CD4-positive, alpha-beta T cell treated with Interleukin-4 for 1 hour (primary cell): ENCODE data around the gene VSTM2B.
"Not testable (repeated sequence)": the region's sequence is repeated elsewhere in the genome, so short reads cannot be mapped to it uniquely, and the experiment has no call there.

Experiments used
- DNase-seq, 2 donors: peaks; one replicate each; pipeline ENCODE4 v3.0.0-alpha.2; 2020 to 2022

The VSTM2B gene

GRCh38 chr19:29525901-29526729 lies at the start of gene VSTM2B:
TSS of gene VSTM2B (plus strand) at chr19:29525994. CDS start at chr19:29526584, 590 bp downstream.
- no peak for DNase-seq

- DNase-seq: no peak
These were observed 49.3 kb upstream of the VSTM2B start for GRCh38 chr19:29476528-29476927.

GRCh38 chr19:29477831-29478577 lies 47.8 kb upstream of the VSTM2B start:
- DNase-seq: no peak

GRCh38 chr19:29478578-29479565 lies 46.9 kb upstream of the VSTM2B start:
- no peak for DNase-seq

- DNase-seq: no peak
These were observed 45.9 kb upstream of the VSTM2B start for GRCh38 chr19:29479941-29480340.

- no peak for DNase-seq
These were observed 45.3 kb upstream of the VSTM2B start for GRCh38 chr19:29480507-29480906.

- no peak for DNase-seq
These were observed 42.7 kb upstream of the VSTM2B start for GRCh38 chr19:29482855-29483640.

- DNase-seq: no peak
These were observed 42.2 kb upstream of the VSTM2B start for GRCh38 chr19:29483641-29483920.

GRCh38 chr19:29483944-29484581 lies 41.7 kb upstream of the VSTM2B start:
- no peak for DNase-seq

- no peak for DNase-seq
These were observed 40.9 kb upstream of the VSTM2B start for GRCh38 chr19:29484876-29485275.

- DNase-seq: no peak
These were observed 40.5 kb upstream of the VSTM2B start for GRCh38 chr19:29485293-29485692.

- DNase-seq: not testable (repeated sequence)
These were observed 38.8 kb upstream of the VSTM2B start for GRCh38 chr19:29486961-29487360.

GRCh38 chr19:29487432-29487831 lies 38.4 kb upstream of the VSTM2B start:
- DNase-seq: no peak

GRCh38 chr19:29488316-29488715 lies 37.5 kb upstream of the VSTM2B start:
- no peak for DNase-seq

- DNase-seq: no peak
These were observed 36.4 kb upstream of the VSTM2B start for GRCh38 chr19:29489172-29489951.

- no peak for DNase-seq
These were observed 34.3 kb upstream of the VSTM2B start for GRCh38 chr19:29491491-29491890.

- no peak for DNase-seq
These were observed 33.7 kb upstream of the VSTM2B start for GRCh38 chr19:29491995-29492577.

- DNase-seq: no peak
These were observed 33.0 kb upstream of the VSTM2B start for GRCh38 chr19:29492769-29493168.

GRCh38 chr19:29495091-29495490 lies 30.7 kb upstream of the VSTM2B start:
- no peak for DNase-seq

GRCh38 chr19:29495901-29496441 lies 29.8 kb upstream of the VSTM2B start:
- DNase-seq: no peak
